ENCODE results near the gene LTBP3. TPM values are rescaled to one million over a fixed set of nuclear protein-coding genes. Genes with fewer than 3 reads are reported as not detected.
A peak's percentile ranks its signal among the peaks of the same experiment; 100 is the strongest.

The LTBP3 gene
- total and polyA plus RNA-seq, 12 donors: 40.2 to 362 (median 221) TPM

DNA sequence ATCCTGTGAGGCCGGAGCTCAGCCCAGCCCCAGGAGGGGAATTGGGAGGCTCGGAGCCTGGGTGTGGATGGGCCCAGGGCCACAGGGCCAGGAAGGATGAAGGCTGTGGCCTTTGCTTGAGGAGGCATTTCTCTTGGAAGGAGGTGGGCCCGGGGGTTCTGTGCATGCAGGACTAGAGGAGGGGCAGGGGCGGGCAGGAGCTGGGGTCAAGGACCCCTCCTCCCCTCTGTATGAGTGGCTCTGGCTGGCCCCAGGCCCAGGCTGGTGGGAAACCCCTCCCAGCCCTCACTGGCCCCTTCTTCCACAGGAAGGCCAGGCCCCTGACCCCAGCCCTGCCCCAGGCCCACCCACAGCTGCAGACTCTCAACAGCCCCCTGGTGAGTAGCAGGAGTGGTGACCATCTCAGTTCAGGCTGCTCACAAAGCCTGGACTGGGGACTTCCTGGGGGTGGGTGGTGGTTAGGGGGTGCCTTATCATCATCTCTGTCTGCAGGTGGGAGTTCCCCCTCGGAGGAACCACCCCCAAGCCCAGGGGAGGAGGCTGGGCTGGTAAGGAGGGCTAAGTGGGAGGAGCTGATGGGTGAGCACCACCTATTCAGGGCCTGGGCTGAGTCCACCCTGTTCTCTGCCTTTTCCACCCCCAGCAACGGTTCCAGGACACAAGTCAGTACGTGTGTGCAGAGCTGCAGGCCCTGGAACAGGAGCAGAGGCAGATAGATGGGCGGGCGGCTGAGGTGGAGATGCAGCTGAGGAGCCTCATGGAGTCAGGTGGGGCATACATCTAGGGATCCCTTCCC, 31.5 kb upstream of the LTBP3 start:
- WGBS, 4 donors: 68 to 79% (median 74%) methylated on average over 4 to 9 of the region's 9 CpGs
- no peak for DNase-seq
- H3K36me3 ChIP-seq (replicated peaks in 1 of 2): peaks cover 0 to 11% of the 10 kb centered on the region in 2 donors
- H3K4me3 ChIP-seq: no peak overlapping the region
- no peaks in the 10 kb centered on the region for H3K27me3 ChIP-seq
- TF ChIP-seq POLR2A (IDR thresholded peaks at IDR 0.05) (no peak), CTCF (IDR thresholded peaks at IDR 0.05) (no peak)
- H3K9me3 ChIP-seq (replicated peaks in 1 of 3): no peaks in the 10 kb centered on the region
- peak overlapping the region in 1 of 5 donors; percentile 5 for H3K27ac ChIP-seq
- intact Hi-C loops (cut with DNase I): no loop called here
- peaks cover 0 to 34% of the 10 kb centered on the region in 2 donors for H3K4me1 ChIP-seq (replicated peaks in 1 of 2)

- H3K4me1 ChIP-seq (replicated peaks in 1 of 2): peaks cover 0 to 35% of the 10 kb centered on the region in 2 donors
- intact Hi-C loops (cut with DNase I): no loop called here
- H3K27ac ChIP-seq: peak overlapping the region in 2 of 5 donors; percentile 26 to 73
- WGBS, 4 donors: 52 to 70% (median 55%) methylated on average over 11 to 13 of the region's 13 CpGs
- TF ChIP-seq CTCF (IDR thresholded peaks at IDR 0.05) (peak; percentile 36 to 65 (median 55)), POLR2A (IDR thresholded peaks at IDR 0.05) (no peak)
- H3K36me3 ChIP-seq (replicated peaks in 1 of 2): peaks cover 0 to 11% of the 10 kb centered on the region in 2 donors
- DNase-seq: peak in 6 of 7 donors; percentile 66 to 84 (median 76)
- H3K9me3 ChIP-seq (replicated peaks in 1 of 3): no peaks in the 10 kb centered on the region
- no peaks in the 10 kb centered on the region for H3K27me3 ChIP-seq
- no peak overlapping the region for H3K4me3 ChIP-seq
Observed at GRCh38 chr11:65588199-65589054, 30.3 kb upstream of the LTBP3 start.

DNA sequence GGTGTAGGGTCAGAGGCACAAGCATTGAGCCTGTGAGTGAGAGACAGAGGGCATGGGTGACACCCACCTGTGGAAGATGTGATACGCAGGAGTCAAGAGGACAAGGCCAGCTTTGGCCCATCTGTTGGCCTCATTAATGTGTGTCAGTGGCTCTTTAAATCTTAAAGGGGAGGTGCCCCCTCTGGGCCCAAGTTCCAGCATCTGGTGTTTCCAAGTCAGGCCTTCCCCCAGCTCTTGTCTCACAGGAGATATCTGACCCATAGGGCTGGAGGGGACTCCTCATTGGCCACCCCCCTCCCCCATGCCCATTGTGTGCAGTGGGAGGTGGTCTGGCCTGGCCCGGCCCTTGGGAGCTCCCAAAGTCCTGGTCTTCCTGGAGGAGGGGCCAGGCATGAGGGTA, 28.5 kb upstream of the LTBP3 start:
- Histone ChIP-seq H3K27me3 (no peaks in the 10 kb centered on the region), H3K9me3 (replicated peaks in 1 of 3) (no peaks in the 10 kb centered on the region), H3K27ac (peak overlapping the region in 2 of 5 donors; percentile 39 to 69), H3K36me3 (replicated peaks in 1 of 2) (peaks cover 0 to 11% of the 10 kb centered on the region in 2 donors), H3K4me3 (no peak overlapping the region), H3K4me1 (replicated peaks in 1 of 2) (peaks cover 0 to 35% of the 10 kb centered on the region in 2 donors)
- TF ChIP-seq POLR2A (IDR thresholded peaks at IDR 0.05): no peak
- TF ChIP-seq CTCF (IDR thresholded peaks at IDR 0.05): no peak
- peak in 1 of 7 donors; percentile 67 for DNase-seq
- 70 to 100% (median 76%) methylated on average over 1 to 2 of the region's 2 CpGs for WGBS, 4 donors
- intact Hi-C loops (cut with DNase I): no loop called here

- no peak for DNase-seq
- Histone ChIP-seq H3K27ac (peak overlapping the region in 2 of 5 donors; percentile 24 to 69), H3K36me3 (replicated peaks in 1 of 2) (peaks cover 0 to 16% of the 10 kb centered on the region in 2 donors), H3K4me3 (no peak overlapping the region), H3K4me1 (replicated peaks in 1 of 2) (peaks cover 0 to 35% of the 10 kb centered on the region in 2 donors), H3K9me3 (replicated peaks in 1 of 3) (no peaks in the 10 kb centered on the region), H3K27me3 (no peaks in the 10 kb centered on the region)
- intact Hi-C loops (cut with DNase I): no loop called here
- WGBS, 4 donors: 85 to 89% (median 86%) methylated on average over 2 to 4 of the region's 4 CpGs
- TF ChIP-seq POLR2A (IDR thresholded peaks at IDR 0.05) (no peak), CTCF (IDR thresholded peaks at IDR 0.05) (no peak)
Observed at GRCh38 chr11:65586247-65586630, 28.1 kb upstream of the LTBP3 start.

Measured in adrenal gland (tissue), 12 donors.